ENCODE results near the gene ENC1. TPM values are rescaled to one million over a fixed set of nuclear protein-coding genes. Genes with fewer than 3 reads are reported as not detected.
A peak's percentile ranks its signal among the peaks of the same experiment; 100 is the strongest.

ENC1 gene
- total and polyA plus RNA-seq, 10 of the 15 experiments (the other 5 are each of a cell fraction or from before 2014, with no cell fraction given), result 8.2 to 55.5 (median 32.1) TPM

- ChIA-PET RAD21 (ENCODE audit: unreplicated experiment) (interaction anchor here (0.6 to 5.2 kb wide), 12 partner anchors 7 to 732 kb away, joined by 3 to 34 read pairs (median 6); partner anchors contain the start of gene ENC1), CTCF (interaction anchor here (0.7 to 6.0 kb wide), 12 partner anchors 8 to 740 kb away, joined by 3 to 38 read pairs (median 4); partner anchors contain the start of gene ENC1), POLR2A (interaction anchor here (1.0 to 3.8 kb wide), 3 partner anchors 11 to 142 kb away, joined by 3 to 16 read pairs (median 4); no protein-coding TSS in a partner anchor), SMC1A (ENCODE audit: uncharacterized antibody, unreplicated experiment) (interaction anchor here (0.8 to 5.9 kb wide), 23 partner anchors 8 to 736 kb away, joined by 3 to 51 read pairs (median 5); partner anchors contain the start of gene ENC1)
- H3K27me3 ChIP-seq (replicated peaks in 1 of 2; ENCODE audit: control insufficient read depth in 2 of 2, insufficient read depth in 2 of 2, low read length in 1 of 2), result no peaks in the 10 kb centered on the region
- peak overlapping the region; percentile 55 for H3K4me2 ChIP-seq (ENCODE audit: control insufficient read depth, insufficient read depth)
- 95% methylated on average over 9 of the region's 9 CpGs for WGBS (ENCODE audit: insufficient coverage, insufficient replicate concordance, low lambda C conversion rate, missing lambda C conversion rate)
- BruUV-seq (replicated peaks), result no TSS peak
- H3K27ac ChIP-seq (ENCODE audit: control insufficient read depth, insufficient read depth), result peak overlapping the region; percentile 83
- intact Hi-C loops (cut with micrococcal nuclease; ENCODE audit: unreplicated experiment) (loop anchor here (2.0 to 10.0 kb wide), 4 partner anchors 45 to 949 kb away; no protein-coding TSS in a partner anchor), in situ Hi-C loops (cut with MboI) (no loop called here)
- no peak overlapping the region for H2AFZ ChIP-seq (ENCODE audit: control insufficient read depth, low read depth, low read length)
- TF ChIP-seq EGR1 (IDR thresholded peaks at IDR 0.05; ENCODE audit: borderline replicate concordance in 1 of 2, low read depth in 2 of 2, low read length in 2 of 2), result no peak
- no peak for TF ChIP-seq NR2C1 (IDR thresholded peaks at IDR 0.05)
- TF ChIP-seq ZNF384 (IDR thresholded peaks at IDR 0.05; ENCODE audit: borderline replicate concordance, low read depth, low read length), result no peak
- TF ChIP-seq MYB (IDR thresholded peaks at IDR 0.05; ENCODE audit: borderline replicate concordance, low read depth, low read length), result no peak
- TF ChIP-seq STAT1 (conservative IDR thresholded peaks at IDR 0.05), result no peak
- no peak for TF ChIP-seq ZNF24 (IDR thresholded peaks at IDR 0.05)
- no peak for TF ChIP-seq EP300 (IDR thresholded peaks at IDR 0.05; ENCODE audit: borderline replicate concordance in 1 of 2, control insufficient read depth in 1 of 2, low read depth in 2 of 2, low read length in 2 of 2)
- no peak for TF ChIP-seq CBFB (IDR thresholded peaks at IDR 0.05; ENCODE audit: low read depth)
- TF ChIP-seq PML (IDR thresholded peaks at IDR 0.05; ENCODE audit: low read length), result no peak
- TF ChIP-seq ZBTB4 (CRISPR knock-in tag; IDR thresholded peaks at IDR 0.05), result no peak
- H4K20me1 ChIP-seq (ENCODE audit: control insufficient read depth, insufficient read depth), result no peaks in the 10 kb centered on the region
- no peaks in the 10 kb centered on the region for H3K9me3 ChIP-seq (replicated peaks; ENCODE audit: control insufficient read depth, insufficient read depth, low read length)
- H3K9ac ChIP-seq (ENCODE audit: control insufficient read depth, insufficient read depth, low read length), result no peak overlapping the region
- no peak for DNase-seq (ENCODE audit: low read depth, low spot score)
- ATAC-seq, result no peak
- H3K36me3 ChIP-seq (ENCODE audit: control insufficient read depth in 2 of 2, insufficient read depth in 2 of 2, low read length in 1 of 2), result peaks cover 14 to 19% of the 10 kb centered on the region in 2 experiments
- FAIRE-seq, result no peak
- H3K4me3 ChIP-seq, result no peak overlapping the region
- H3K4me1 ChIP-seq (ENCODE audit: control insufficient read depth, insufficient read depth, low read length), result peaks cover 38% of the 10 kb centered on the region
- H3K79me2 ChIP-seq (ENCODE audit: control insufficient read depth, insufficient read depth, low read length), result peaks cover 47% of the 10 kb centered on the region
Measured at GRCh38 chr5:74633695-74634094, 6.8 kb downstream of the ENC1 start.

All from GM12878 (cell line).